Psoas muscle (tissue), 8 donors: ENCODE measurements around the gene FAAH. TPM values are rescaled to one million over a fixed set of nuclear protein-coding genes. Genes with fewer than 3 reads are reported as not detected.

ENCODE experiments used
- ATAC-seq, 4 donors: fragments of 200-7000 bp; cut with Tn5 transposase; one replicate each; pipeline ENCODE4 v1.9.1; 2020; ENCODE audit warnings: moderate library complexity in 3 of 4, mild to moderate bottlenecking in 2 of 4
- DNase-seq, 2 donors: peaks; one replicate each; pipeline ENCODE4 v3.0.0-alpha.2; 2020
- H3K27ac ChIP-seq: fragments of 200-600 bp; one replicate; pipeline ENCODE4 v1.8.0; 2022
- H3K27me3 ChIP-seq, 3 donors: fragments of 200-600 bp in 1 of 3; one replicate each; pipeline versions ENCODE4 v1.6.1 to v1.8.0; 2013 to 2022; ENCODE audit warnings: low read length in 2 of 3, mild to moderate bottlenecking in 2 of 3, moderate library complexity in 1 of 3; ENCODE audit not compliant: insufficient read depth in 3 of 3
- H3K36me3 ChIP-seq, 2 donors: fragments of 200-600 bp in 1 of 2; one replicate each; pipeline versions ENCODE4 v1.6.1 to v1.8.0; 2013 to 2022; ENCODE audit warnings: low read depth in 1 of 2, mild to moderate bottlenecking in 1 of 2, moderate library complexity in 1 of 2; ENCODE audit not compliant: insufficient read depth in 1 of 2
- H3K4me1 ChIP-seq: fragments of 200-600 bp; one replicate; pipeline ENCODE4 v1.8.0; 2022
- H3K4me3 ChIP-seq: fragments of 200-600 bp; one replicate; pipeline ENCODE4 v1.8.0; 2022; ENCODE audit warnings: mild to moderate bottlenecking
- H3K9me3 ChIP-seq: fragments of 200-600 bp; one replicate; pipeline ENCODE4 v1.8.0; 2022
- WGBS, 3 donors: extraction: QIAGEN DNeasy Blood & Tissue Kit; methylation state at CpG; one replicate each; pipeline versions ENCODE4 v1.1.6 to v1.1.7; 2013; 5-methylcytosine and 5-hydroxymethylcytosine counted together
- intact Hi-C, 2 donors: fragments of 100-400 bp; cut with DNase I; formaldehyde crosslinking; loops; one replicate each; pipeline versions ENCODE4 v1.11.0 to v1.14.2; 2022
- polyA plus RNA-seq, 3 donors: library from polyadenylated mRNA; stranded (reverse); fragments of 200-250 nt; gene quantifications; one replicate each; pipeline ENCODE4 v1.2.3, GENCODE V29; 2013
- total RNA-seq, 4 donors: library from RNA; stranded (reverse); fragmentation: NEBNext Ultra II Directional in 2 of 4; extraction: Animal tissue kit (Norgen Biotek cat#: 25700) in 2 of 4; gene quantifications; one replicate each; pipeline versions ENCODE4 v1.2.1 to v1.2.4, GENCODE V29; 2021 to 2023
- TF ChIP-seq, protein P1 (sequence below): fragments of 200-600 bp; IDR thresholded peaks from one replicate; pipeline ENCODE4 v1.8.0; 2022; ENCODE audit warnings: antibody characterized with exemption
- donor health status: healthy with polysubstance abuse.
- donor health status: DM: no; HTN: no; CAD: no; lungs with moderate emphysema.
- donor health status: Bipolar disorder and iron deficiency.
- donor health status: healthy.
- donor health status: DM: yes; HTN: yes; CAD: no.
- donor health status: DM: no; HTN: no; CAD: no.
- donor health status: DM: no; HTN: no; CAD: no.
- donor health status: DM: yes; HTN: yes; CAD: no.

Gene FAAH
- total and polyA plus RNA-seq, 7 donors: 1.6 to 11.0 (median 5.7) TPM

DNA sequence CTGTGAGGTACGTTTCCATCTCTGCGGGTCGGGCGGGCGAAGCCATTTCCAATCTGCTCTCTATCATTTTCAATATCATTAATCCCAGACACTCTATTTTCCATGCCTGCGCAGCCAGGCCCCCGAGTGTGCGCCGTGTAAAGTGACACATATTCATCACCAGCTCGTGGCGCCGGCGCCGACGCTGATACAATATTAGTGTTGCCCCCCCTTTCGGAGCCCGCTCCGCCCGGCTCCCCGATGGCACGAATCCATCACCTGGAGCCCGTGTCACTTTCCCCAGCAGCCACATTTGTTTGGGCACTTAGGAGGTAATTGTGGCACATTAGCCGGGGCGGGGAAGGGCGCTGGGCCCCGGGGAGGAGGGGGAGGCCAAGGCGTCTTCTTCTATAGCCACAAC, 61.8 kb downstream of the FAAH start:
- ATAC-seq: no peak
- intact Hi-C loops: no loop called here
- TF ChIP-seq, protein P1, sequence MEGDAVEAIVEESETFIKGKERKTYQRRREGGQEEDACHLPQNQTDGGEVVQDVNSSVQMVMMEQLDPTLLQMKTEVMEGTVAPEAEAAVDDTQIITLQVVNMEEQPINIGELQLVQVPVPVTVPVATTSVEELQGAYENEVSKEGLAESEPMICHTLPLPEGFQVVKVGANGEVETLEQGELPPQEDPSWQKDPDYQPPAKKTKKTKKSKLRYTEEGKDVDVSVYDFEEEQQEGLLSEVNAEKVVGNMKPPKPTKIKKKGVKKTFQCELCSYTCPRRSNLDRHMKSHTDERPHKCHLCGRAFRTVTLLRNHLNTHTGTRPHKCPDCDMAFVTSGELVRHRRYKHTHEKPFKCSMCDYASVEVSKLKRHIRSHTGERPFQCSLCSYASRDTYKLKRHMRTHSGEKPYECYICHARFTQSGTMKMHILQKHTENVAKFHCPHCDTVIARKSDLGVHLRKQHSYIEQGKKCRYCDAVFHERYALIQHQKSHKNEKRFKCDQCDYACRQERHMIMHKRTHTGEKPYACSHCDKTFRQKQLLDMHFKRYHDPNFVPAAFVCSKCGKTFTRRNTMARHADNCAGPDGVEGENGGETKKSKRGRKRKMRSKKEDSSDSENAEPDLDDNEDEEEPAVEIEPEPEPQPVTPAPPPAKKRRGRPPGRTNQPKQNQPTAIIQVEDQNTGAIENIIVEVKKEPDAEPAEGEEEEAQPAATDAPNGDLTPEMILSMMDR: no peak
- no peak for DNase-seq
- Histone ChIP-seq H3K9me3 (no peaks in the 10 kb centered on the region), H3K27me3 (peaks cover 0 to 10% (median under 1%) of the 10 kb centered on the region in 3 donors), H3K4me1 (no peaks in the 10 kb centered on the region), H3K36me3 (no peaks in the 10 kb centered on the region), H3K4me3 (no peak overlapping the region), H3K27ac (no peak overlapping the region)
- 86 to 87% (median 87%) methylated on average over 27 of the region's 27 CpGs for WGBS, 3 donors

DNA sequence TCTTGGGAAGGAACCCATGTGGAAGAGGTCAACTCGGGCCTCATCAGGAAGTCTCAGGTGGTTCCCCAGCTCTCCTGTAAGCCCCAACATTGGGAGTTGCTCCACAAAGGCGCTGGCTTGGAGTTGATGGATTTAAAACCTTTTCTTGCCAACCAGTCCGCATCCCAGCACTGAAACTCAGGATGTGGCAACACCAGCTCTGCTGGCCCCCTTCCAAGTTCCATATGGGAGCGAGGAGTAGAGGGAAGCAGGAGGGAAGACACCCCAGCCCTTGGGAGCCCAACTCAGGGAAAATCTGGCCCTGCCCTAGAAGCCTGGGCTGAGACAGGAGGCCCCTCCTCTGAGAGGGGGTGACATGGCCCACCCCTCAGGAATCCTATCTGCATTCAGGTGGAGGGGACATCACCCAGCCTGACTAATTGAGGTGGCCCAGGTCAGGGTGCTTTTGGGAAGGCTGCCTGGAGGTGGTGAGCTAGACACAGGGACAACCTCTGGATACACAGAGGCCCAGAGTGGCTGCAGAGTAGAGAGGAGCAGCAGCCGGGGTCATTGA, 62.4 kb downstream of the FAAH start:
- Histone ChIP-seq H3K27me3 (peaks cover 0 to 9% (median 0%) of the 10 kb centered on the region in 3 donors), H3K27ac (no peak overlapping the region), H3K9me3 (no peaks in the 10 kb centered on the region), H3K36me3 (no peaks in the 10 kb centered on the region), H3K4me1 (no peaks in the 10 kb centered on the region), H3K4me3 (no peak overlapping the region)
- no peak for DNase-seq
- TF ChIP-seq, protein P1: no peak
- no peak for ATAC-seq
- 73 to 82% (median 76%) methylated on average over 5 of the region's 5 CpGs for WGBS, 3 donors
- intact Hi-C loops: no loop called here

DNA sequence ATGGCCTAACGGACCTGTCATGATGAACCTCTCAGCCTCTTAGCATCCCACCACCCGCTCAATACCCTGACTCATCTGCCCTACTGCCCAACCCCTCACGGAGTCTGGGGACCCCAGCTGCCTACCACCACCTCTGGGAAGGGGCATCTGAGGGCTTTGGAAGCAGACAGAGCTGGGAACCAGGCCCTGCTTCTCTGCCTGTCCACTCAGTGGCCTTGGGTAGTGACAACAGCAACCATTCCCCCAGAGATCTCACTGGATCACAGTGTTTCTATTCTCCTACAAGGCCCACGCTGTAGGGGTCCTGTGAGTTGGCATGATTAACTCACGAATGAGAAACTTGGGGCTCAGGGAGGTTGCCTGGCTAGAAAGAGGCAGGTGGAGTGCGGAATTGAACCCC, 63.1 kb downstream of the FAAH start:
- no peaks in the 10 kb centered on the region for H3K36me3 ChIP-seq

DNA sequence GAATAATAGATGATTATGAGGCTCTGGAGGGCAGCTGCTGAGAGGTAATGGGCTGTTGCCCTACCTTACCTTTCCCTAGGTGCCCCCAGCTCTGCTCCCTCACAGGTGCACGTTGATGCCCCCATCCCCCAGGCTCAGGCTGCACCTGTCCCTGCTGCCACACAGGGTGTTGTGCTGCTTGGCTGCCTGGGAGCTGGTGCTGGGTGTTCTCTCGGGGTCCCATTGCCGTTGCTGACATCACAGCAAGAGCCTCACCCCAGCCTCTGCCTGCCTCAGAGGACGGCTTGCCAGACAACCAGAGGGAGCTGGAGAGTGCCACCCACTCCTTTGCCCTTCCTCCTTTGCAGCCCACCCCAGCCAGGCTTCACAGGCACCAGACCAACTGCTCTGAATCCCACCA, 64.1 kb downstream of the FAAH start:
- ATAC-seq (no peak), DNase-seq (peak in 1 of 2 donors; percentile 8)
- H3K9me3 ChIP-seq: no peaks in the 10 kb centered on the region
- no peak overlapping the region for H3K27ac ChIP-seq
- TF ChIP-seq, protein P1: no peak
- H3K4me3 ChIP-seq: no peak overlapping the region
- no peaks in the 10 kb centered on the region for H3K4me1 ChIP-seq
- H3K27me3 ChIP-seq: peaks cover 0 to 6% (median 0%) of the 10 kb centered on the region in 3 donors
- intact Hi-C loops: no loop called here
- no peaks in the 10 kb centered on the region for H3K36me3 ChIP-seq
- WGBS, 3 donors: 47 to 67% (median 63%) methylated on average over 4 of the region's 4 CpGs

More for the DNA sequence above, 63.1 kb downstream of the FAAH start:
- ATAC-seq (no peak), DNase-seq (no peak)
- Histone ChIP-seq H3K4me1 (no peaks in the 10 kb centered on the region), H3K27me3 (peaks cover 0 to 9% (median 0%) of the 10 kb centered on the region in 3 donors), H3K27ac (no peak overlapping the region), H3K4me3 (no peak overlapping the region), H3K9me3 (no peaks in the 10 kb centered on the region)
- WGBS, 3 donors: 88 to 90% (median 89%) methylated on average over 6 of the region's 6 CpGs
- TF ChIP-seq, protein P1: no peak
- intact Hi-C loops: no loop called here

DNA sequence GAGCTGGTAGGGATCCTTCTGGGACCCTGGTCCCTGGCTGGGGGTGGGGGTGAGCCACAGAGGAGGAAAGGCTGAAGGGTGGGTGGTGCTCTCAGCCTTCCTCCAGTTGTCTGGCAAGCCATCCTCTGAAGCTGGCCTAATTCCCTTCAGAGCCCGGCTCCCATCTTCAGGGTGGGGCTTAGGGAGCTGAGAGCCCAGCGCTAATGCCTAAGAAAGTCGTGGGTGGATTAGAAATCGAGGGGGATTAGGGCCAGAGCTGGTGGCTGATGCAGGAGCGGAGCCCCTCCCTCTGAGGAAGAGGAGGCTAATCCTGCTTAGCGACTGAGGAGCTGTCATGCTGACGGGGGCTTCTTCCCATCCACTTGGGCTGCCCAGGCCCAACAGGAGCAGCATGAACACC, 64.7 kb downstream of the FAAH start:
- ATAC-seq: no peak
- Histone ChIP-seq H3K27ac (no peak overlapping the region), H3K9me3 (no peaks in the 10 kb centered on the region), H3K4me1 (no peaks in the 10 kb centered on the region), H3K4me3 (no peak overlapping the region), H3K36me3 (no peaks in the 10 kb centered on the region), H3K27me3 (no peaks in the 10 kb centered on the region)
- peak in 1 of 2 donors; percentile 8 for DNase-seq
- intact Hi-C loops: no loop called here
- TF ChIP-seq, protein P1: no peak
- 59 to 66% (median 65%) methylated on average over 7 of the region's 7 CpGs for WGBS, 3 donors
